ENCODE measurements around the gene PARP3.

The PARP3 gene

DNA sequence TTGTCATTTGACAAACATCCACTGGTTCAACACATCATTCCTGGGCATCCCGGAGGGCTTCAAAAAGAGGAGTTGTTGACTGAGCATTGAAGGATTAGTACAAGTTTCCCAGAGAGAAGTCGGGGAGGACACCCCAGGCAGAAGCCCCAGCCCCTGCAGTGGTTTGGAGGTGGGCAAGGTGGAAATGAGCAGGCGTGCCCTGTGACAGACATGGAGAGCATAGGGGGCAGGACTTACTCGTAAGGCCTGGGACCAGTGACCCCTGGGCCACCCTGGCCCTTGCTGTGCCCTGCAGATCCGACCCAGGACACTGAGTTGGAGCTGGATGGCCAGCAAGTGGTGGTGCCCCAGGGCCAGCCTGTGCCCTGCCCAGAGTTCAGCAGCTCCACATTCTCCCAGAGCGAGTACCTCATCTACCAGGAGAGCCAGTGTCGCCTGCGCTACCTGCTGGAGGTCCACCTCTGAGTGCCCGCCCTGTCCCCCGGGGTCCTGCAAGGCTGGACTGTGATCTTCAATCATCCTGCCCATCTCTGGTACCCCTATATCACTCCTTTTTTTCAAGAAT, 5.9 kb downstream of the PARP3 start:
- DNase-seq (ENCODE audit: low read depth): no peak

DNA sequence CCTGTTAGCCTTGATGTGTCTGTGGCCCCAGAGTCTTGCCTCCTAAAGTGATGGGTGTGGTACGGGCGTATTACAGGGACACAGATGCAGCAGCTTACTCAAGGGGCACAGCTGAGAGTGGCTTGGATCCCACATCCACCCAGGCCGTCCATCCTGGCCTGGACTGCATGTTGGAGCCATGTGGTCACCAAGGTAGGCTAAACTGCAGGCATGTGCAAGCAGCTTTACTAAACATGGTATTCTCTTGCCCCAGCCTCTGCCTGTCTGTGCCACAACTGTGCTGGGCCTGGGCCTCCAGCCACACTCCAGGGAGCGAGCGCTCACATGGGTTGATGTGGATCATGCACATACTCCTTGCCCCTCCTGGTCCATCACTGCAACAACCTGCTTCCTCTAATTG, 7.0 kb downstream of the PARP3 start:
- DNase-seq (ENCODE audit: low read depth): no peak

DNA sequence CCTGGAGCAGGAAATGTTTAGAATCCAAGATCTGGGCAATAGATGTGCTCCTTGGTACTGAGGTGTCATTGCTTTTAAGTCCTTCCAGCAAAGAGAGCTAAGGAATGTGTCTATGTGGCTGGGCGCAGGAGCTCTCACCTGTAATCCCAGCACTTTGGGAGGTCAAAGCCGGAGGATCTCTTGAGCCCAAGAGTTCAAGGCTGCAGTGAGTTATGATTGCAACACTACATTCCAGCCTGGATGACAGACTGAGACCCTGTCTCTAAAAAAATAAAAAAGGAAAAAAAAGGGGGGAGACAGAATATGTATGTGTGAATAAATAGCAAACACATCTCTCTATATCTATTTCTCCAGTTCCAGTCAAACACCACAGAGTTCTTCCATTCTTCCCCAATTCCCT, 8.7 kb downstream of the PARP3 start:
- no peak for DNase-seq (ENCODE audit: low read depth)

DNA sequence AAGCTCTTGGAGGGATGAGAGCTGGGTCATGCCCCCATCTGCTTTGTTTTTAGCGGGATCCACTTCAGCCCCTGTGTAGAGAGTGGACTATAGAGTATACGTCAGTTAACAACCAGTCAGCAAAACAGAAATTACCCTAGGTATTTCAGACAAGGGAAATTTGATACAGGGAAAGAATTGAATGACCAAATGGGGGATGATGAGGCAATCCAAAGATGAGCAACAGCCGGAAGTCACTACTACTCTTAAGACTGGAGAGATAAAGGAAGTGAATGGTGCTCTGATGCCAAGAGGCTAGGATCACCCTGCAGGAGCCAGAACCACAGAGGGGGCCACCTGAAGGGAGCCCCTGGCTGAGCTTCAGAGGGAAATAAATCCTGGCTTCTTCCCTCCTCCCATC, 11.3 kb downstream of the PARP3 start:
- no peak for DNase-seq (ENCODE audit: low read depth)

DNA sequence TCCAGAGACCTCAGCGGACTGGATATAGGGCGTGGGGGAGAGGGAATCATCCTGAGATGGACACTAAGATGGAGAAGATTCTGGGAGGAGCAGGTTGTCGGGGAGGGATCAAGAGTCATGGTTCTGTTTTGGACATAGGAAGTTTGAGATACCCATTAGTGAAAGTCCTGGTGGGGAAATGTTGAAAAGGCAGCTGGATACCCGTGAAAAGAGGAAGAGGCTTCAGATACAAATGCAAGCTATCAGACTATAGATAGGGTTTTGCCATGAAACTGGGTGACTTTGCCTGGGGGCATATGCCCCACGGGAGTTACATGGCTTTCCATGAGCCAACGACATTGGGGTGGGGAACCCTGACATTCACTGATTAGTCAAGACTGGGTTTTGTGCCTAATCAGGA, 11.9 kb downstream of the PARP3 start:
- DNase-seq (ENCODE audit: low read depth): no peak

DNA sequence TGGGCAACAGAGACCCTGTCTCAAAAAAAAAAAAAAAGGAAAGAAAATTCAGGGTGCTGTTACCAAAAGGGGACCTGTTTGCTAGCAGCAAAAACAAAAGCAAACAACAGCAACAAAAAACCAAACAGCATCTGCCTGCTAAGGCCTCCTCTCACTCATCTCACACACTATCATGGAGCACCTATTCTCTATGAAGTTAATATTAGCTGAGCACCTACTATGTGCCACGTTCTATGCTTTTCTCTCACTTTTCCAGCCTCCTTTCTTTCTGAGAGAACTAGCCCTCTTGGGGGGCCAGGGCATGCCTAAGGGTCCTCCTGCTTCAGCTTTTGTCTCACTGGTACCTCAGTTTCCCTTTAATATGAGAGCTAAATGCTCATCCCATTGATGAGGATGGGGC, 12.6 kb downstream of the PARP3 start:
- no peak for DNase-seq (ENCODE audit: low read depth)

DNA sequence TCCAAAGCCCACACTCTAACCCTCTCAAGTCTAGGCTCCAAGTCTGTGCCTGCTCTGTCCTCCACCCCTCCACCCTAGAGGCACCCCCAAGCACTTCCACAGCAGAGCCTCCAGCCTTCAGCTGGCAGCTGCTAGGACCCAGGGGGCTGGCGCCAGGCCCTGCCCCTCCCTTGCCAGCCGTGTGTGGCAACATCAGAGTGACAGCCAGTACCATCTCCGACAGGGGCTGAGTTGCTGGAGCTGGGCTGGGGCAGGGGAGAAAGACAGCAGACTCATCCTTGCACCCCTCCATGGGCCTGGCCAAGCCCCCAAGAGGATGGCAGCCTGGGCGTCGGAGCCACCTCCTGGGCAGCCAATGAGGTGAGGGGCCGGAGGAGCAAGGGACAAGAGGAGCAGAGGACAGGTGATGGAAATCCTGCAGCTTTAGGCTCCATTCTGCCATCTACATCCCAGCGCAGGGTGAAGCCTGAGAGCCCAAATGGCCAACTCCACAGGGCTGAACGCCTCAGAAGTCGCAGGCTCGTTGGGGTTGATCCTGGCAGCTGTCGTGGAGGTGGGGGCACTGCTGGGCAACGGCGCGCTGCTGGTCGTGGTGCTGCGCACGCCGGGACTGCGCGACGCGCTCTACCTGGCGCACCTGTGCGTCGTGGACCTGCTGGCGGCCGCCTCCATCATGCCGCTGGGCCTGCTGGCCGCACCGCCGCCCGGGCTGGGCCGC, 13.2 kb downstream of the PARP3 start, which contains the start of gene GPR62:
Gene GPR62, plus strand, starts transcription at position 207 of the 718 bp plus-strand sequence. Its CDS starts 272 bp downstream, at position 479.
- no peak for DNase-seq (ENCODE audit: low read depth)

DNA sequence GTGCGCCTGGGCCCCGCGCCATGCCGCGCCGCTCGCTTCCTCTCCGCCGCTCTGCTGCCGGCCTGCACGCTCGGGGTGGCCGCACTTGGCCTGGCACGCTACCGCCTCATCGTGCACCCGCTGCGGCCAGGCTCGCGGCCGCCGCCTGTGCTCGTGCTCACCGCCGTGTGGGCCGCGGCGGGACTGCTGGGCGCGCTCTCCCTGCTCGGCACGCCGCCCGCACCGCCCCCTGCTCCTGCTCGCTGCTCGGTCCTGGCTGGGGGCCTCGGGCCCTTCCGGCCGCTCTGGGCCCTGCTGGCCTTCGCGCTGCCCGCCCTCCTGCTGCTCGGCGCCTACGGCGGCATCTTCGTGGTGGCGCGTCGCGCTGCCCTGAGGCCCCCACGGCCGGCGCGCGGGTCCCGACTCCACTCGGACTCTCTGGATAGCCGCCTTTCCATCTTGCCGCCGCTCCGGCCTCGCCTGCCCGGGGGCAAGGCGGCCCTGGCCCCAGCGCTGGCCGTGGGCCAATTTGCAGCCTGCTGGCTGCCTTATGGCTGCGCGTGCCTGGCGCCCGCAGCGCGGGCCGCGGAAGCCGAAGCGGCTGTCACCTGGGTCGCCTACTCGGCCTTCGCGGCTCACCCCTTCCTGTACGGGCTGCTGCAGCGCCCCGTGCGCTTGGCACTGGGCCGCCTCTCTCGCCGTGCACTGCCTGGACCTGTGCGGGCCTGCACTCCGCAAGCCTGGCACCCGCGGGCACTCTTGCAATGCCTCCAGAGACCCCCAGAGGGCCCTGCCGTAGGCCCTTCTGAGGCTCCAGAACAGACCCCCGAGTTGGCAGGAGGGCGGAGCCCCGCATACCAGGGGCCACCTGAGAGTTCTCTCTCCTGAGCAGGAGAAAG, 14.0 kb downstream of the PARP3 start:
- DNase-seq (ENCODE audit: low read depth): no peak

DNA sequence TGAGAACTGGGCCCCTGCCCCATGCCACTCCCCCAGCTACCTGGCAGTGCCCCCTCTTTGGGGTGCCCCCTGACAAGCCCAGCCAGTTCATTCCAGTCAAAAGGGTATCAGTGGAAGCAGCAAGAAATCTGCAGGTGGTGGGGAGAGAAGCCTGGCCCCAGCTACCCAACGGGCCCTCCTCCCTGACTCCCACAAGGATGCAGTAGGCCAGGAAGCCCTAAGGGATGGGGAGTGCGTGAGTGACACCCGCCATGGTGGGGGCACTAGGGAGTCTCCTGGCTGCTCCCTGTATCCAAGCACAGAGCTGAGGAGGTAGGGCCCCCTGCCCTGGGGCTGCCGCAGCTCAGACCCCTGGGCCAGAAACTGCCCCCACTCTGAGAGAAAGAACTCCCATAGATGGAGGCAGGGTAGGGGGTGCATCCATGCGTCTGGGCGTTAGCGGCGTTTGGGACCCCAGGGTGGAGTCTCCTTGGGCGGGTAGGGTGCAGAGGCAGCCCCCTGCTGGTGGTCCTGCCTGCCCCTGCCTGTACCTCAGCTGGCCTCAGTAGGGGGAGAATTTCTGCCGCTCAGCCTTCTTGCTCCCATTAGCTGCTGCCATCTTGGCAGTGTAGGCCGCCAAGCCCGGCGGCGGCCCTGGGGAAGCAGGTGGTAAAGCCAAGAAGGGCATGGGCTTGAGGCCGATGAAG, 15.5 kb downstream of the PARP3 start:
- DNase-seq (ENCODE audit: low read depth): no peak

DNA sequence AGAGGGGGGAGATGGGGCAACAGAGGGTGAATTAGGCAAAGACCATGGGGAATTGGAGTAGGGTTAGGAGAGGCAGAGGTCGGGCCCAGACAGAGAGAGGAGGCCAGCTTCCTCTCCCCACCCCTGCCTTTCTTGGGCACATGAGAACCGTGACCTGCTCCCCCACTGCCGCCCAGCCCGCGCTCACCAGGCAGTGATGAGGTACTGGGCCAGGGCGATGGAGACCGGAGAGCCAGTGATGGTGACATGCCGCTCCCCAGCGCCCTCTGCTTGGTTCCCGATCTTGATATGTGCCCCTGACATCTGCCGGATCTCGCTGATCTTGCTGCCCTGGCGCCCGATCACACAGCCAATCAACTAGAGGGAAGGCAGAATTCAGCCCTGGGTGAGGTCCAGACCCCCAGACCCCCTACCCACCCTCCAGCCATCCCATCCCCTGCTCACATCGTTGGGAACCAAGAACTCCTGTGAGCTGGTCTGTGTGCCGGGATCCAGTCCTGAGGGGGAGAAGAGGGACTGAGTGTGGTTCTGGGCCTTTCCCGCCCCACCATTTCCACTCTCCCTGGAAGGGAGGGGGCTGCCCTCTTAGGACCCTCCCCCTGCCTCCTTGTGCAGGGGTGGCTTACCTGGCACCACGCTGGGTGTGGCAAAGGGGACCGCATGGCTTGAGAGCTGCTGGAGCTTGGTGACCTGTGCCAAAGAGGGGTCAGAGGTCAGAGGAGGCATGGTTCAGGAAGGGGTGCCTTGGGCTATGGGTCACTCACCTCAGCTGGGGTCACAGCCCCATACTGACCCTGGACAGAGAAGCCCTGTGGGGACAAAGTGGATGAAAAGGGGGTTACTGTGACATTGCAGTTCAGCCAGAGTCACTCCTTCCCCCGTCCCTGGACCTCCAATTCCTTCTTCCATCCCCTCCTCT, 16.7 kb downstream of the PARP3 start:
- no peak for DNase-seq (ENCODE audit: low read depth)

DNA sequence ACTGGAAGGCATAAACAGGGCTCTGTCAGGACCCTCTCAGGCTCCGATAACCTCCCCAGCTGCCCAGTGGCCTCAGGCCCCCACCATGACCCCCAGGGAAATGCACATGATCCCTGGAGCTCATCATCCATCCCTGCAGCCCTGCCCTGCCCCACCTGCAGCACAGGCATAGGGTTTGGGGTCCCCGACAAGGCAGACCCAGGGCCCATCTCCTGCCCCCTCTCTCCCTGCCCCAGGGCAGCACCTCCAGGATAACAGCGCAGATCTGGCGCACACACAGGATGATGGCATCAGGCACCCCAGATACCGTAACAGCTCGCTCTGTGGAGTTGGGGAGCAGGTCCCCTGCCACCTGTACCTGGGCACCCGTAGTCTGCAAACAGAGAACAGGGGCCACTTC, 17.5 kb downstream of the PARP3 start:
- no peak for DNase-seq (ENCODE audit: low read depth)

DNA sequence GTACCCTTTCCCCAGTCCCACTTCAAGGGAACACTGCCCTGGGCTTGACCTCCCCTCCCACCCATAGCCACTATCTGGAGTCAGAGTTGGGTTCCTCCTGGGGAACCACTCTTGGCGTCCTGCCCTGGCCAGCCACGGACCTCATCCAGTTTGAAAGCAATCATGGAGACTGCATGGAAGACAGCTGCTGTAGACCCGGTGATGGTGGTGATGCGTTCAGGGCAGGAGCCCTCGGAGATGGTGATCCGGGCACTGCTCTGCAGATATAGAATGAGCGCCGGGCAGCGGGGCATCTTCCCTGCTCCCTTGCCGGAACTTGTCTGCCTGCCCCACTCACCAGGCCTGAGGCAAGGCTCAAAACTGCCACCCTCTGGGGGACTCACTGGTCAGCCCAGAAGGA, 18.2 kb downstream of the PARP3 start:
- DNase-seq (ENCODE audit: low read depth): no peak

DNA sequence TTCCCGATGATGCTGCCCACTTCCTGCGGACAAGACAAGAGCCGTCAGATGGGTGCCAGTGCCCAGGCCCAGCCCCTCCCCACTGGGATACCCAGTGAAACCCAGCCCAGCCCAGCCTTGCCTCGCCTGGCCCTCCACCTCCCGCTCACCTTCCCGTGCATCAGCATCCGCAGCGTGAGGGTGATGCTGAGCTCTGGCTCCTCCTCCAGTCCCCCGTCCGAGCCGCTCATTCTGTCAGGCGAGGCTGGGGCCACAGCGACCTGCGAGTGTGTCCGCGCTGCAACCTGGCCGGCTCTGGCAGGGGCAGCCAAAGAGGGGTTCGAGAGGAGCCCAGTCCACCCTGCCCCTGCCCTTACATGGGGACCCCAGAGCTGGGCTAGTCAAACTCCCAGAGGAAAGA, 18.8 kb downstream of the PARP3 start:
- no peak for DNase-seq (ENCODE audit: low read depth)

DNA sequence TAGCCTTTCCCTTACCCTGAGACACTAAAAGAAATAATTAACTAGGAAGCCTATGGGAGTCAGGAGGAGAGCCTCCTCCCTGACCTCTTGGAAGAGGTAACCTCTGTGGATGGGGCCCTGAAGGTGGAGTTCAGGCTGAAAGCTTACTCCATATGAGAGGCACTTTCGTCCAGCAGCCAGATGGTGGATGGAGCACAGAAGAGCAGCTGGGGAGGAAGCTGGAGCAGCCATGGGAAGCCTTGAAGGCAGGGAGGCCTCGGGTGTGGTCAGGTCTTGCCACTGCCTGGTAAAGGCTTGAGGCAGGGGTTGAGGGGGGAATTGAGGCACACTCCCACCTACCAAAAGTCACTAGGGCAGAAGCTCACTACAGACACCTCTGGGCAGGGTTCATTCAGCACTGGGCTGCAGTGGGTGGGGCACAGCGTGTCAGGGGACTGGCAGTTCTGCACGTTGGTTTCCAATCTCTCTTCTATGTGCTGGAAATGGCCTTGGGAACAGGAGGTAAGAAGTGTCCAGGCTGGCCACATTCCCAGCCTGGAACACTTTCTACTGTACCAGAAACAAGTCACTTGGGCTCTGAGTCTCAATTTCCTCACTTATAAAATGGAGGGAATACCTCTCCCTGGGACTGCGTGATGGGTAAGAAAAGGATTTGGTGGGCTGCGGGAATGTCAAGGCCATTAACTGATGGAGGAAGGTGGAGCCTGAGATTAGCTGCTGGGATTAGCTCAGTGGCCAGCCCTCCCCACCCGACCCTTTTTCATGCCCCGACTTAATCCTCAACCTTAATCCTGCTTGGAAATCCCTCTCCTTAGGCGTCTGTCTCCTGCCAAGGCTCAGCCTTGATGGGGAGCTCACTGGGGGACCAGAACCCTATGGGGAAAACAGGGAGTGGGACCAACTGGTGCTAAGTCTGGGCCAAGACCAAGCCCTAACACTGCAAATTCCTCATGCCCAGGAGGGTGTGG, 19.7 kb downstream of the PARP3 start:
- DNase-seq (ENCODE audit: low read depth): no peak

DNA sequence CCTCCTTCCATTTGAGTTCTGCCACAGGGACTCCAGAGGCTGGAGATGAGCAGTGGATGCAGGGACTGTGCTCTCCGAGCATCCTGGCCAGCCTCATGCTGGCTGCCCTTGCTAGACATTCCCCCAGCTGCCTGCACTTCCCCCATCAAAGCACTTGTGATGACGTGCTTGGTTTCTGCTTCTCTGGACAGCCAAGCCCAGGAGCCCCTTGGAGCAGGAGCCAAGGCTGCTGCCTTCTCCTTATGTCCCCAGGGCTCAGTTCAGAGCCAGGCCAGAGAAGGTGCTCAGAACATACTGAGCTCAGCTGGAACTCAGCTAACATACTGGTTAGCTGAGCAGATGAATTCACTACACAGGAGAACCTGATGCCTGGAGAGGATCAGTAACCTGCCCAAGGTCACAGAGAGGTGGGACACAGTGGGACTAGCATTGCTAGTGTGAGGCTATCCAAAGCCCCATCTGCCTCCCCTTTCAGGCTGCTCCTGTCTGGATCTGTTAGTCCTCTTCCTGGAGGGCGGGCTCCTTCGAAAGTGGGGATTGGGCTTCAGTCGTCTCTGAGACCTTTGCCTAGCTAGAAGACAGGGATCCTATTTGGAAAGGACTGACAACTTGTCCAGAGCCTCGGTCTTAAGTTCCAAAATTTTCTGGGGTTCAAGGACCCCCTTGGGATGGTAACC, 20.8 kb downstream of the PARP3 start:
- DNase-seq (ENCODE audit: low read depth): no peak

DNA sequence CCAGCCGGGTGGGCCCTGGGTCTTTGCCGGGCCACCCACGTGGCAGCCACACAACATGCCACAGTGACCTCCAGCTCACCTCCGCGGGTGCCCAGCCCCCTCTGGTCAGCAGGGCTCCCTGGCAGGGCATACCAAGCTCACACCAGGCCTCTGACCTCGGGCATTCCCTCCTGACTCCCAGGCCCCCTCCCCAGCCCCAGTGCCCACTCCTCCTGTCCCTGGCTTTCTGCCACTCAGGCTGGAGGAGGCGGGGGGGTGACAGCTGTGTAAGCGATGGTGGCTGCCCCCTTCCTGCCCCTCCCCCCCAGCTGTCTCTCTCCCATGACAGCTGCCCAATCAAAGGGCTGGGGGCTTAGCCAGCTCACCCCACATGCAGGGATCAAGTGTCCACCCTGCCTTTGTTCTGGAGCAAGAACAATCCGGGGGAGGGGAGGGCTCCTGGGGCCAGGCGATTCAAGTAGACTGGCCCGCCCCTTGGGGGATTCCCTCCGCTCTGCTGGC, 21.8 kb downstream of the PARP3 start:
- DNase-seq (ENCODE audit: low read depth): no peak

DNA sequence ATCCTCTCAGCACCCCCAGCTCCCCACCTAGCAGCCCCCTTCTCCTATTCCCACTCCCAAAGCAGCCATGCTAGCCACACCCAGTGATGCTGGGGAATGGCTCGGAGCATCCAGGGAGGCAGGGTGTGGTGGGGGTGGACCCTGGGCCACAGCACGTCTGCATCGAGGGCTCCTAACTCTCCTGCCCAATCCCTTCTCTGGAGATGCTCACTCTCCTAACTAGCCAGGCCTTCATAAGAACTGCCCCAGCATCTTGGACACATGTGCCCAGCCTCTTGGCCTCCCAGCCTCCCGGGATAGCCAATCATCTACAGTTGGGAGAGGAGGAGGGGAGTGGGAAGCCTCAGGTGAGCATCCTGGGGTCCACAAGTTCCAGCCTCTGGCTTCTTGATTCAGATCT, 22.4 kb downstream of the PARP3 start:
- no peak for DNase-seq (ENCODE audit: low read depth)

DNA sequence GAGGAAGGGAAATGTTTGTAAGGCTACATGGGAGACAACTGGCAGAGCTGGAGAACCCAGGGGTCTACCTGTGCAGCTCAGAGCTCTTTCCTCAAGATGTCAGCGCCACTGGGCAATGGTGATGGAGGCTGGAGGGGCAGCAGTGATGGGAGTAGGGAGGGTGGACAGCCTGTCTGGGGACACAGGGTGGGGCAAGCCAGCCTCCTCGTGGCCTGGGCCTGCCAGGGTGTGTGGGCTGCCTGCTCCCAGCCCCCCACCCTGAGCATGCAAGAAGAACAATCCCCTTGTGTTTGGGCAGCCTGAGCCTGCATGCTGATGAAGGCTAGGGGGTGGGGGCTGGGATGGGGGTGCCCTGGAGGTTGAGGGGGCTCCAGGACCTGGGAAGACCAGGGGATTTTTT, 23.9 kb downstream of the PARP3 start:
- DNase-seq (ENCODE audit: low read depth): no peak

DNA sequence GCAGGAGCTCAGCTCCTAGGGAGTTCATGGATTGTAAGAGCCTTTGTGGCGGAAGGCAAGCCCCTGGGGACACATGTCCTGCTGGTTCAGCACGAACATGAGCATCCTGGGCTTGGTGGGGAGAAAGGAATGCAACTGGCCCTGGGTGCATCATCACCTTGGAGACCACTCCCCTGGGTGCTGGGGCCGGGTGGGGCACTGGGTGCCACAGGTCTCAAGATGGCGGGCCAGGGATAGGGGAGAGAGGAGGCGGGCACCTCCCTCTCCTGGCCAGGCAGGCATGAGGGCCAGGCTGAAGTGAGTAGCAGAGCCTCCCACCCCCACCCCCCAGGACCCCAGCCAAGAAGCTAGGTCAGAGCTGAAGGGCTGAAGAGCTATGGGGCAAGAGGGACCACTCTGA, 24.3 kb downstream of the PARP3 start:
- DNase-seq (ENCODE audit: low read depth): no peak

Measured in HS-27A (cell line).